ENCODE results near the gene RAN.
A peak's percentile ranks its signal among the peaks of the same experiment; 100 is the strongest.
"Not testable (repeated sequence)": the region's sequence is repeated elsewhere in the genome, so short reads cannot be mapped to it uniquely, and the experiment has no call there.

The RAN gene

GRCh38 chr12:130871286-130872178, at the start of gene RAN:
RAN (plus strand) TSS chr12:130872066; CDS start chr12:130872594, 528 bp downstream.
- DNase-seq, result peak; percentile 75

- no peak for DNase-seq
Measured at GRCh38 chr12:130825771-130826150, 46.1 kb upstream of the RAN start.

GRCh38 chr12:130826151-130826801, 45.6 kb upstream of the RAN start:
- DNase-seq, result peak; percentile 30

GRCh38 chr12:130827432-130827831, 44.4 kb upstream of the RAN start:
- no peak for DNase-seq

DNA sequence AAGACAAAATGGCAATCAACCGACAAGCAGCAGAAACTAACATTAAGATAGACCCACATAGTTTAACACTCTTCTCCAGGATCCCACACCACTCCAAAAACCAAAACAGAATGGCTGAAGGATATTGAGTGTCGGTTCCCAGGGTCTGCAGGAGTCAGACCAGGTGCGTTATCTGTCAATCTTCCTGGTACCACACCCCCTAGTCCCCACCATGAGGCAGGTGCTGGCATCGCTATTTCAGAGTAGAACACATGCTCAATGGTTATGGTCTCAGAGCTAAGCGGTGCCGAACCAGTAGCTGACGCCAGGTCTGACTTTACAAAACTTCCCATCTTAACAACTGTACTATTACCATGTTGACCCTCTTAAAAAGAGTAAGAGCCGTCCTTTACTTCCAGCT, 43.0 kb upstream of the RAN start:
- DNase-seq, result no peak

GRCh38 chr12:130829391-130830245, 42.2 kb upstream of the RAN start:
- DNase-seq, result no peak

DNA sequence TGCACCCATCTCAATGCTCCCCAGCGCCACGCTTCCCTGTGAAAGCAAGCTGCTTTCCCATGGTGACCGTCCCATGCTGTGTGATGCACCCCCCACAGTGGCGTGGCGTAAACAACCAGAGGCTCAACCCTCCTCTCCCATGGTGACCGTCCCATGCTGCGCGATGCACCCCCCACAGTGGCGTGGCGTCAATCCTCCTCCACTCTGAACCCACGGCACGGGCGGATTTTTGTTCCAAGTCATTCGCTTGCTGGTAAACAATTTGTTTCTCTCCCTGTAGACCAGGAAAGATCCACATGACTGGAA, 41.7 kb upstream of the RAN start:
- DNase-seq, result no peak

DNA sequence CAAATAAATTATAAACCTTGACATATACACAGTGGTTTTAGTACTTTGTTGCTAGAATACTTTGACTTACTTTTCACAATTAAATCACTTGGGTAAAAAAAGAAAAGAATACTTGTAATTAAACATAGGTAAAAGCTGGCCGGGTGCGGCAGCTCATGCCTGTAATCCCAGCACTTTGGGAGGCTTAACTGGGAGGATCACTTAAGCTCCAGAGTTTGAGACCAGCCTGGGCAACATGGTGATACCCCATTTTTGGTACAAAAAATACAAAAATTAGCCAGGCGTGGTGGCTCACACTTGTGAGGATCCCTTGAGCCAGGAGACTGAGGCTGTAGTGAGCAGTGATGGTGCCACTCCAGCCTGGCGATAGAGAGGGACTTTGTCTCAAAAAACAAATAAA, 40.6 kb upstream of the RAN start:
- DNase-seq, result no peak

DNA sequence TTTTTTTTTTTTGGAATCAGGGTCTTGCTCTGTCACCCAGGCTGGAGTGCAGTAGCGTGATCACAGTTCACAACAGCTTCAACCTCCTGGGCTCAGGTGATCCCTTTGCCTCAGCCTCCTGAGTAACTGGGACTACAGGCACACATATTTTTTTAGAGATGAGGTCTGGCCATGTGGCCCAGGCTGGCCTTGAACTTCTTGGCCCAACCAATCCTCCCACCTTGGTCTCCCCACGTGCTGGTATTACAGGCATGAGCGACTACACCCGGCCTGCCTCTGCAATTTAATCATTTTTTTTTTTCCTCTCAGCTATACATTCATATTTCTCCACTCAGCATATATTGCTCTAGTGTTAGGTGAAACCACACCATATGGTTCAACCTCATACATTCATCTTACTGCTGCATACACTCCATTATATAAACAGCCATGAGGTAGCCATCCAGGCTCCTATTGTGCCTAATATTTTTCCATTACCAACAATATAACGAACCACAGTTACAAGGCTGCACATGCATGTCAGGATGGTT, 39.9 kb upstream of the RAN start:
- no peak for DNase-seq

GRCh38 chr12:130832561-130833209, 39.2 kb upstream of the RAN start:
- peak; percentile 53 for DNase-seq

- DNase-seq, result peak; percentile 50
Measured at GRCh38 chr12:130835011-130835410, 36.9 kb upstream of the RAN start.

GRCh38 chr12:130835436-130835835, 36.4 kb upstream of the RAN start:
- no peak for DNase-seq

GRCh38 chr12:130838284-130838950, 33.4 kb upstream of the RAN start:
- no peak for DNase-seq

- DNase-seq, result peak; percentile 78
Measured at GRCh38 chr12:130838951-130839769, 32.7 kb upstream of the RAN start, which contains the start of gene STX2. STX2 (minus strand) TSS chr12:130839250; CDS start chr12:130839099, 151 bp downstream.

GRCh38 chr12:130839770-130840404, 32.0 kb upstream of the RAN start:
- DNase-seq, result no peak

DNA sequence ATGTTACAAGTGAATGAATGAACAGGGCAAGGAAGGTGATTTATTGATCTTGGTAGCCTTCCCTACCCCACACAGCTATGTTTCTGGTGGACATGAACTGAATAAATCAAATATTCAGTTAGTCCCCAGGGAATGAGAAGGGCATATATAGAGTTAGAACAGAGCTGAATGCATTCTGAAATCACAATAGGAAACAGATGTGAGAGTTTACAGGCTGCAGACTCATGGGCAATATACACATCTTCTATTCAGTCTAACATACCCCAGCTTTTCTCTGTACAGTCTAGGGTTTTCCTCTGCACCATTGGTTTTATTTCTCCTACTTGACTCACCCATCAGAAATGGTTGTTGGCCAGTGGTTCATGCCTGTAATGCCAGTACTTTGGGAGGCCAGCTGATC, 25.5 kb upstream of the RAN start:
- DNase-seq, result no peak

DNA sequence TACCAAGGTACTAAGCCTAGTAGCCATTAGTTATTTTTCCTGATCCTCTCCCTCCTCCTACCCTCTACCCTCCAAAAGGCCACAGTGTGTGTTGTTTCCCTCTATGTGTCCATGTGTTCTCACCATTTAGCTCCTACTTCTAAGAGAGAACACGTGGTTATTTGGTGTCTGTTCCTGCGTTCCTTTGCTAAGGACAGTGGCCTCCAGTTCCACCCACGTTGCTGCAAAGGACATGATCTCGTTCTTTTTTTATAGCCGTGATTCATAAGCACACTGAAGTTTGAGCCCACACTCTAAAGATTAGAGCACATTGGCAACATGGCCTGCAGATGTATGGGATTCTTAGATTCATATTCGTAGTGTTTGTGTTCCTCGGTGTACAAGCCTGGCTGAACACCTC, 24.8 kb upstream of the RAN start:
- no peak for DNase-seq

GRCh38 chr12:130848105-130848504, 23.8 kb upstream of the RAN start:
- DNase-seq, result not testable (repeated sequence)

DNA sequence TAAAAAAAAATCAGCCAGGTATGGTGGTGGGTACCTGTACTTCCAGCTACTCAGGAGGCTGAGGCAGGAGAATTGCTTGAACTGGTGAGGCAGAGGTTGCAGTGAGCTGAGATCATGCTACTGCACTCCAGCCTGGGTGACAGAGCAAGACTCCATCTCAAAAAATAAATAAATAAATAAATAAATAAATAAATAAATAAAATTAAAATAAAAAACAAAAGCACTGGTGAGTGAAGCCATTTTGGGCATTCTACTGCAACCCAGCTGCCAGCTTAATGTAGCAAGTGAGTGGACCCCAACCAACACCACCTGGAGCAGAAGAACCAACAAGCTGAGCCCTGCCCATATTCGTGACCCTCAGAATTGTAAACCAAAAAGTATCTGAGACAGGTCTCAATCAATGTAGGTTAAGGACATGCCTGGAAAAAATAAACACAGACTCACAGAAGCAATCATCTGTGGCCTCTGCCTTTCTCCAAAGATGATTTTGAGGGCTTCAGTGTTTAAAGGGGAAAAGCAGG, 23.0 kb upstream of the RAN start:
- DNase-seq, result not testable (repeated sequence)

Data from GF-D8 (cell line).